ENCODE data around the gene CHD5. TPM values are rescaled to one million over a fixed set of nuclear protein-coding genes. Genes with fewer than 3 reads are reported as not detected.

CHD5 gene
- total and polyA plus RNA-seq, 2 experiments from 2014 or later = 0.10 to 0.11 TPM

DNA sequence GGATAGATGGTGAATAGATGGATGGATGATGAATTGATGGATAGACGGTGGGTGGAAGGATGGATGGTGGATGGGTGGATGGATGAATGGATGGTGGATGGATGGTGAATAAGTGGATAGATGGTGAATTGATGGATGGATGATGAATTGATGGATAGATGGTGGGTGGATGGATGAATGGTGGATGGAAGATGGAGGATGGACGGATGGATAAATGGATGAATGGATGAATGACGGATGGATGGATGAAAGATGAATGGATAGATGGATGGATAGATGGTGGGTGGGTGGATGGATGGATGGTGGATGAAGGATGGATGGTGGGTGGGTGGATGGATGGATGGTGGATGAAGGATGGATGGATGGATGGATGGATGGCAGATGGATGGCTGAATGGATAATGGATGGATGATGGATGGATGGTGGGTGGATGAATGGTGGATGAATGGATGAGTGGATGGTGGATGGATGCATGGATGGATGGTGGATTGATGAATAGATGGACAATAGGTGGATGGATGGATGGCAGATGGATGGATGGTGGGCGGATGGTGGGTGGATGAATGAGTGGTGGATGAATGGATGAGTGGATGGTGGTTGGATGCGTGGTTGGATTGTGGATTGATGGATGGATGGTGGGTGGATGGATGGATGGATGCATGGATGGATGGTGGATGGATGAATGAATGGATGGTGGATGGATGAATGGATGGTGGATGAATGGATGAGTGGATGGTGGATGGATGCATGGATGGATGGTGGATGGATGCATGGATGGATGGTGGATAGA is 5.3 kb downstream of the CHD5 start:
- in situ Hi-C loops (cut with MboI) = no loop called here
- Histone ChIP-seq H3K9me2 (ENCODE audit: insufficient read depth) (no peaks in the 10 kb centered on the region), H4K20me1 (ENCODE audit: insufficient read depth) (no peaks in the 10 kb centered on the region), H3K79me2 (ENCODE audit: insufficient read depth) (no peaks in the 10 kb centered on the region), H3F3A (ENCODE audit: insufficient read depth) (no peaks in the 10 kb centered on the region), H3K9ac (no peak overlapping the region), H3K4me1 (ENCODE audit: insufficient read depth) (no peaks in the 10 kb centered on the region), H3K4me3 (no peak overlapping the region), H3K27ac (no peak overlapping the region), H3K36me3 (ENCODE audit: low read depth) (no peaks in the 10 kb centered on the region), H3K27me3 (replicated peaks; ENCODE audit: insufficient read depth) (peaks cover 18% of the 10 kb centered on the region), H2AFZ (no peak overlapping the region), H3K4me2 (ENCODE audit: unreplicated experiment) (no peak overlapping the region), H3K9me3 (ENCODE audit: low read depth) (no peaks in the 10 kb centered on the region)
- no peak for TF ChIP-seq EZH2phosphoT487 (IDR thresholded peaks at IDR 0.05; ENCODE audit: insufficient read depth, low read depth)
- no peak for TF ChIP-seq EZH2 (IDR thresholded peaks at IDR 0.05; ENCODE audit: insufficient read depth, poor library complexity, severe bottlenecking)
- 63 to 75% methylated on average over 5 of the region's 5 CpGs for WGBS, 2 experiments (ENCODE audit: low coverage in 1 of 2, low lambda C conversion rate in 2 of 2, missing lambda C conversion rate in 2 of 2)
- DNase-seq = no peak

DNA sequence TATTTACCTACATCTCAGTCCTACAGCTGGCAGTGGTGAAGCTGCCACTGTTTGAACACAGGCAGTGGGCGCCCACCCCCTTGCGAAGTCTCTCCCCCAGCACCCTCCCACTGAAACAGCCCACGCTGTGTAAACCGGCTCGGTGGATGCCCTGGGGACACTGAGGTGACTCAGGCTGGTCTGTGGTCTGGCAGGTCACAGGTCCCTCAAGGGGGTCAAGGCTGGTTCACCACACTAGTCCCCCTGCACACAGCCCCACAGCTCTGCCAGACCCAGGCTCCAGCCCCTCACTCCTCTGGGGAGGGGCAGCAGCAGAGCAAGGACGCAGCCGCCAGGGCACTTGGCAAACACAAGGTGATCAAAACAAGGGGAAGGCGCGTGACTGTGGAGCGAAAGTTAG is 7.6 kb downstream of the CHD5 start:
- H3K4me2 ChIP-seq (ENCODE audit: unreplicated experiment) = no peak overlapping the region
- no peak overlapping the region for H3K4me3 ChIP-seq
- DNase-seq = no peak
- peaks cover 5% of the 10 kb centered on the region; the same call in 1 of the 2 replicates for H3K27me3 ChIP-seq (replicated peaks; ENCODE audit: insufficient read depth)
- no peaks in the 10 kb centered on the region for H3F3A ChIP-seq (ENCODE audit: insufficient read depth)
- no peaks in the 10 kb centered on the region for H3K79me2 ChIP-seq (ENCODE audit: insufficient read depth)
- in situ Hi-C loops (cut with MboI) = no loop called here
- H3K36me3 ChIP-seq (ENCODE audit: low read depth) = no peaks in the 10 kb centered on the region
- no peaks in the 10 kb centered on the region for H3K9me2 ChIP-seq (ENCODE audit: insufficient read depth)
- TF ChIP-seq EZH2 (IDR thresholded peaks at IDR 0.05; ENCODE audit: insufficient read depth, poor library complexity, severe bottlenecking) = no peak
- TF ChIP-seq EZH2phosphoT487 (IDR thresholded peaks at IDR 0.05; ENCODE audit: insufficient read depth, low read depth) = no peak
- H3K27ac ChIP-seq = no peak overlapping the region
- no peak overlapping the region for H3K9ac ChIP-seq
- H4K20me1 ChIP-seq (ENCODE audit: insufficient read depth) = no peaks in the 10 kb centered on the region
- H2AFZ ChIP-seq = no peak overlapping the region
- no peaks in the 10 kb centered on the region for H3K4me1 ChIP-seq (ENCODE audit: insufficient read depth)
- no peaks in the 10 kb centered on the region for H3K9me3 ChIP-seq (ENCODE audit: low read depth)
- WGBS, 2 experiments (ENCODE audit: low coverage in 1 of 2, low lambda C conversion rate in 2 of 2, missing lambda C conversion rate in 2 of 2) = 81 to 88% methylated on average over 10 of the region's 10 CpGs

GRCh38 chr1:6171548-6172124 is 8.5 kb downstream of the CHD5 start:
- H3K4me1 ChIP-seq (ENCODE audit: insufficient read depth) = no peaks in the 10 kb centered on the region
- H3K9me2 ChIP-seq (ENCODE audit: insufficient read depth) = no peaks in the 10 kb centered on the region
- TF ChIP-seq EZH2phosphoT487 (IDR thresholded peaks at IDR 0.05; ENCODE audit: insufficient read depth, low read depth) (no peak), EZH2 (IDR thresholded peaks at IDR 0.05; ENCODE audit: insufficient read depth, poor library complexity, severe bottlenecking) (no peak)
- H3K36me3 ChIP-seq (ENCODE audit: low read depth) = no peaks in the 10 kb centered on the region
- H3K27ac ChIP-seq = no peak overlapping the region
- DNase-seq = peak; percentile 25
- no peak overlapping the region for H3K4me2 ChIP-seq (ENCODE audit: unreplicated experiment)
- WGBS, 2 experiments (ENCODE audit: low coverage in 1 of 2, low lambda C conversion rate in 2 of 2, missing lambda C conversion rate in 2 of 2) = 25 to 31% methylated on average over 10 of the region's 10 CpGs
- no peaks in the 10 kb centered on the region; the same call in 1 of the 2 replicates for H3K27me3 ChIP-seq (replicated peaks; ENCODE audit: insufficient read depth)
- no peak overlapping the region for H3K9ac ChIP-seq
- no peaks in the 10 kb centered on the region for H4K20me1 ChIP-seq (ENCODE audit: insufficient read depth)
- no peak overlapping the region for H3K4me3 ChIP-seq
- no peak overlapping the region for H2AFZ ChIP-seq
- in situ Hi-C loops (cut with MboI) = no loop called here
- H3K79me2 ChIP-seq (ENCODE audit: insufficient read depth) = no peaks in the 10 kb centered on the region
- no peaks in the 10 kb centered on the region for H3K9me3 ChIP-seq (ENCODE audit: low read depth)
- no peaks in the 10 kb centered on the region for H3F3A ChIP-seq (ENCODE audit: insufficient read depth)

GRCh38 chr1:6170742-6171201 is 9.3 kb downstream of the CHD5 start:
- Histone ChIP-seq H3K9me3 (ENCODE audit: low read depth) (no peaks in the 10 kb centered on the region), H3K36me3 (ENCODE audit: low read depth) (no peaks in the 10 kb centered on the region), H3K79me2 (ENCODE audit: insufficient read depth) (no peaks in the 10 kb centered on the region), H3K27ac (no peak overlapping the region), H4K20me1 (ENCODE audit: insufficient read depth) (no peaks in the 10 kb centered on the region), H3K4me2 (ENCODE audit: unreplicated experiment) (no peak overlapping the region), H3K9me2 (ENCODE audit: insufficient read depth) (no peaks in the 10 kb centered on the region), H3K27me3 (replicated peaks; ENCODE audit: insufficient read depth) (no peaks in the 10 kb centered on the region; the same call in 1 of the 2 replicates), H3K4me3 (no peak overlapping the region), H3F3A (ENCODE audit: insufficient read depth) (no peaks in the 10 kb centered on the region), H3K9ac (no peak overlapping the region), H2AFZ (no peak overlapping the region), H3K4me1 (ENCODE audit: insufficient read depth) (no peaks in the 10 kb centered on the region)
- WGBS, 2 experiments (ENCODE audit: low coverage in 1 of 2, low lambda C conversion rate in 2 of 2, missing lambda C conversion rate in 2 of 2) = 26 to 58% methylated on average over 9 to 12 of the region's 19 CpGs
- no peak for TF ChIP-seq EZH2 (IDR thresholded peaks at IDR 0.05; ENCODE audit: insufficient read depth, poor library complexity, severe bottlenecking)
- TF ChIP-seq EZH2phosphoT487 (IDR thresholded peaks at IDR 0.05; ENCODE audit: insufficient read depth, low read depth) = no peak
- in situ Hi-C loops (cut with MboI) = no loop called here
- DNase-seq = peak; percentile 27

Data from GM23248 (cell line).